Anterior cingulate cortex (tissue), 58 donors: Measurements from ENCODE around the gene IQSEC1.
"Not testable (repeated sequence)": the region's sequence is repeated elsewhere in the genome, so short reads cannot be mapped to it uniquely, and the experiment has no call there.

ENCODE experiments used
- DNase-seq, 58 donors: peaks; one replicate each; lab custom pipeline; 2025; lab: John Stamatoyannopoulos, UW

The IQSEC1 gene

DNA sequence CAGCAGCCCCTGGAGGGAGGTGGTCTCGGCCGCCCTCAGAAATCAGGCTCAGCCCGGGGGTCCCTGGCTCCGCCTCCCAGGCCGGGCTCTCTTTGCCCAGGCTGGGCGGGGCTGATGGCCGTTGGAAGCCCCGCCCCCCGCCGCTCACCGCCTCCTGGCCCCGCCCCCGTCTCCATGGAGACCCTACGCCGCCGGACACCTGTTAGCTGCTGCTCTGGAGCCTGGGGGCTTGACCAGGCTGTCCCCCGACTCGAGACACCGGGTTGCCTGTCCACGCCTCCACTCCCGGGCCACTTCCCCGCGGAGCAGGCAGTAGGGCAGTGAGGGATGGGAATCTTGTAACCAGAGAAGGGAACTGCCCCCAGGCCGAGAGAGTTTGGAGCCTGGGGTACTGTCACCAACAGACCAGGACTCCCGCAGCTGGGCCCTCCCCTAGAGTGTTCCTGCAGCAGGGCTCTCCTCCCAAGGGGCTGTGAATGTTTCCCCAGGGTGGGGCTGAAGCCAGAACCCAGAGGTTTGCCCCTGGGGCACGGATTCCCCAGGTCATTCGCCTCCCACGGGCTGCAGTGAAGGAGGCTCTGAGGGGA, 204.1 kb downstream of the IQSEC1 start:
- DNase-seq, result peak in 5 of 58 donors; percentile 11 to 39 (median 13)

GRCh38 chr3:12868039-12869034, 204.9 kb downstream of the IQSEC1 start:
- peak in 56 of 58 donors; percentile 5 to 90 (median 74) for DNase-seq

- no peak for DNase-seq
These were observed 206.4 kb downstream of the IQSEC1 start for GRCh38 chr3:12866836-12867235.

DNA sequence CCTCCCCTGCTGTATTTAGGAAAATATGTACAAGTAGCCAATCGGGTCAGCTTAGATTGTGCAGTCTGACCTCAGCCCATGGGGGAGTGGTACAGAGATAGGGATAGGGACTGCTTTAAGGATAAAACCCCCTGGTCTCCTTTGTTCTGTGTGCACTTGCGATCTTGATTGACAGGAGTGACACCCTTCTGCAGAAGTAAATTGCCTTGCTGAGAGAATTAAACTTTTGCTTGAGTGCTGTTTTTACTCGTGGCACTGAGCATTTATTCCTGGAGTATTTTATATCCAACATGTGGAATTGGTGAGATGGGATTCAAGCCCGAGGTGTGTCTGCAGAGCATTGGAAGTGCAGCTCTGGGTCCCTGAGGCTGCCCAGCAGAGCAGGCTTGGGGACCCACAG, 208.0 kb downstream of the IQSEC1 start:
- no peak for DNase-seq

GRCh38 chr3:12862387-12862786, 210.8 kb downstream of the IQSEC1 start:
- no peak for DNase-seq

DNA sequence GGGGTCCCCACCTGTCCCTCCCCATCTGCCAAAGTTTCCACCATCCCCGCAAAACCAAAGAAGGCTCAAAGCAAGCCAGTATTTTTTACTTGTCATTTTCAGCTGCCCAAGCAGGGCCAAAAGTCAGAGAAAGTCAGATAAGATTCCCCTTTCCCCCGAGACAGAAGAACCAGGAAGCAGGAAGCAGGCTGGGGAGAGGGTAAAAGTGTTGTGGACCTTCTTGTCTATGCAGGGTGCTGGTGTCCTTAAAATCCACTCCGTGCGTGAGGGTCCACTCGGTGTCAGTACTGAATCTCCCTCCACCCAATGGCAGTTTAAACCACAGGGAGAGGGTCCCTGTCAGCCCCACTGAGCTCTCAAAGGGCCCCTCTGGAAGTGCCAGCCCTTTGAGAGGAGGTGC, 211.6 kb downstream of the IQSEC1 start:
- no peak for DNase-seq

DNA sequence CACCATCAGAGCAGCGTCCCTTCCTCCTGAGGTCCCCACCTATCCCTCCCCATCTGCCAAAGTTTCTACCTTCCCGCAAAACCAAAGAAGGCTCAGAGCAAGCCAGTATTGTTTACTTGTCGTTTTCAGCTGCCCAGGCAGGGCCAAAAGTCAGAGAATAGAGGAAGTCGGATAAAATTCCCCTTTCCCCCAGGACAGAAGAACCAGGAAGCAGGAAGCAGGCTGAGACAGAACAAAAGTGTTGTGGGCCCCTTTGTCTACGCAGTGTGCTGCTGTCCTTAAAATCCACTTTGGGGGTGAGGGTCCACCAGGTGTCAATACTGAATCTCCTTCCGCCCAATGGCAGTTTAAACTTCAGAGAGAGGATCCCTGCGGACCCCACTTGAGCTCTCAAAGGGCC, 213.4 kb downstream of the IQSEC1 start:
- no peak for DNase-seq

- no peak for DNase-seq
These were observed 216.6 kb downstream of the IQSEC1 start for GRCh38 chr3:12856626-12857025.

DNA sequence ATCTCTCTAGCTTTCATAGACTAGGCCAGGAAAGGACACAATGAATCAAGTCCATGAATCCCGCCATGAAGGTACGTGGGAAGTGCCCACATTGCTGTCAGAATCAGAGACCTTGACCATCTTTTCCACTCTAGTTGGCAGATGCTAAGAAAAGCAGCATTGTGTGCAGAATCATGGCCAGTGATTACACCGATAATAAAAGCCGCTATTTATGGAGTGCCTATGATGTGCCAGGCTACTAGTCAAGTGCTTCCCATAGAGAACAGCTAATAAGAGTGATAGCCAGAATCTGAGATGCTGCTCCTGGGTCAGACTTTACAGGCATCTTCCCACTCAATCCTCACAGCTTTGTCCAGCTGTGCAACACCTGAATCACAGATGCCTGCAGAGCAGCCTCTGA, 218.7 kb downstream of the IQSEC1 start:
- peak in 2 of 58 donors; percentile 3 to 27 for DNase-seq

DNA sequence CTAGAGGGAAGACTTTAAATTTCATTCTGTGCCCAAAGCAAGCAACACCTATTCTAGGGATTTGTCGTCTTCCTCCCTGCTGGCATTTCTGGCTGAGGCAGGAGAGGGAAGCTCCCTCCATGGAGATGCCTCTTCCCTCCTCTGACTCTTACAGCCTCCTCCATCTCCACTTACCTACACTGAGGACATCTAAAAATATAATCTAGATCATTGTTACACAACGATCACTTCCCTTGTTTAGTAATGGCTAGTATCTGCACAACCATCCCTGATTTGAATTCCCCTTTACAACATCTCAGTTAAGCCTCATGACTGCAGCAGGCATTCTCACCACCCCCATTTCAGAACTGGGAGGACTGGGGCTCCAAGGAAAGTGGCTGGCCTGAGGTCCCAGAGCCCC, 219.4 kb downstream of the IQSEC1 start:
- DNase-seq, result not testable (repeated sequence)

GRCh38 chr3:12852201-12852600, 221.0 kb downstream of the IQSEC1 start:
- DNase-seq, result no peak
